ENCODE measurements around the gene COG1. TPM values are rescaled to one million over a fixed set of nuclear protein-coding genes. Genes with fewer than 3 reads are reported as not detected.

The COG1 gene
- total and polyA plus RNA-seq, 2 of the 8 experiments (the other 6 are each of a cell fraction or from before 2014, with no cell fraction given): 11.0 to 19.5 TPM

DNA sequence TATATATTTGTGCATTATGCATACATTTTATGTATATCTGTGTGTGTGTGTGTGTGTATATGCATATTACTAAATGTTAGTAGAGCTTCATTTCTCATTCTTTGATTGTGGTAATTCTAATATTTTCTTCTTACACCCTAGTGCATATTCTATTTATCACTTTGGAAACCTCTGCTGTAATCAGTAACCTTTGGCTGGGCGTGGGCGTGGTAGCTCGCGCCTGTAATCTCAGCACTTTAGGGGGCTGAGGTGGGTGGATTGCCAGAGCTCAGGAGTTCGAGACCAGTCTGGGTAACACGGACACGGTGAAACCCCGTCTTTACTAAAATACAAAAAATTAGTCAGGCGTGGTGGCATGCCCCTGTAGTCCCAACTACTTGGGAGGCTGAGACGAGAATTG lies 41.9 kb downstream of the COG1 start:
- no peak overlapping the region for H4K5ac ChIP-seq (ENCODE audit: insufficient read length, low read depth, low read length)
- H4K20me1 ChIP-seq (replicated peaks in 1 of 2; ENCODE audit: control insufficient read depth in 1 of 2, insufficient read depth in 2 of 2, low read length in 2 of 2): peaks cover 0 to 5% of the 10 kb centered on the region in 2 experiments
- DNase-seq (ENCODE audit: low read depth in 1 of 2, low spot score in 2 of 2): no peak
- H3K27ac ChIP-seq (ENCODE audit: low read depth, low read length): no peak overlapping the region
- no peak overlapping the region for H3K56ac ChIP-seq (replicated peaks; ENCODE audit: insufficient read length, low read depth, low read length)
- H3K4ac ChIP-seq (replicated peaks; ENCODE audit: insufficient read length, low read depth, low read length): no peak overlapping the region
- H2BK120ac ChIP-seq (replicated peaks; ENCODE audit: low read depth, low read length): no peak overlapping the region
- no peak overlapping the region for H3K4me3 ChIP-seq (ENCODE audit: extremely low read depth in 1 of 4, insufficient read depth in 2 of 4, low read depth in 3 of 4, low read length in 4 of 4)
- H3K23ac ChIP-seq (ENCODE audit: insufficient read length): no peak overlapping the region
- ChIA-PET POLR2A (ENCODE audit: partially characterized antibody) (interaction anchor here (0.6 to 0.7 kb wide), 2 partner anchors 8 to 16 kb away, joined by 3 read pairs; no protein-coding TSS in a partner anchor), CTCF (ENCODE audit: partially characterized antibody) (interaction anchor here (0.6 to 2.7 kb wide), 5 partner anchors 11 to 552 kb away, joined by 3 to 12 read pairs (median 5); no protein-coding TSS in a partner anchor)
- no peak overlapping the region for H4K91ac ChIP-seq (replicated peaks; ENCODE audit: insufficient read length, low read length)
- peaks cover 8 to 37% (median 16%) of the 10 kb centered on the region in 4 experiments; a peak in 6 of 8 replicates for H3K36me3 ChIP-seq (ENCODE audit: control insufficient read depth in 2 of 4, insufficient read depth in 4 of 4, low read length in 3 of 4)
- H2AFZ ChIP-seq (ENCODE audit: low read length): no peak overlapping the region
- H3K18ac ChIP-seq (ENCODE audit: extremely low read depth, low read length): no peak overlapping the region
- H3K79me2 ChIP-seq (ENCODE audit: control insufficient read depth in 1 of 2, insufficient read depth in 2 of 2, low read length in 2 of 2): peaks cover 10 to 59% of the 10 kb centered on the region in 2 experiments
- H2BK5ac ChIP-seq (ENCODE audit: low read depth, low read length): no peak overlapping the region
- no peak overlapping the region for H2BK20ac ChIP-seq (ENCODE audit: low read length)
- WGBS, 2 experiments (ENCODE audit: extremely low coverage in 1 of 2, insufficient coverage in 1 of 2, insufficient read length in 1 of 2, insufficient replicate concordance in 2 of 2, low coverage in 1 of 2, low lambda C conversion rate in 2 of 2, missing lambda C conversion rate in 1 of 2): 91% methylated on average over 10 of the region's 10 CpGs; no CpG with 5 or more reads in 1 of the 2 experiments
- no peaks in the 10 kb centered on the region for H3K27me3 ChIP-seq (replicated peaks in 1 of 4; ENCODE audit: control insufficient read depth in 3 of 4, extremely low read depth in 1 of 4, insufficient read depth in 3 of 4, low read length in 3 of 4)
- no peak overlapping the region for H2BK12ac ChIP-seq (ENCODE audit: low read depth, low read length)
- no peak for FAIRE-seq
- peaks cover 4% of the 10 kb centered on the region; the same call in 1 of the 2 replicates for H3K79me1 ChIP-seq (ENCODE audit: low read depth, low read length)
- no peak overlapping the region for H3K14ac ChIP-seq (ENCODE audit: insufficient read length)
- H3K4me2 ChIP-seq (ENCODE audit: insufficient read depth in 1 of 2, low read depth in 2 of 2, low read length in 2 of 2): no peak overlapping the region
- H3K23me2 ChIP-seq (ENCODE audit: low read depth, low read length): peaks cover 6% of the 10 kb centered on the region
- peaks cover 0 to 4% (median 1%) of the 10 kb centered on the region in 4 experiments; a peak in 4 of 7 replicates for H3K4me1 ChIP-seq (replicated peaks in 1 of 4; ENCODE audit: control insufficient read depth in 3 of 4, insufficient read depth in 4 of 4, low read length in 3 of 4)
- H3K9ac ChIP-seq (replicated peaks in 1 of 4; ENCODE audit: extremely low read depth in 1 of 4, low read depth in 3 of 4, low read length in 3 of 4): no peak overlapping the region
- H2AK5ac ChIP-seq (ENCODE audit: low read depth, low read length): no peak overlapping the region
- no peaks in the 10 kb centered on the region for H3K9me3 ChIP-seq (ENCODE audit: insufficient read depth in 2 of 2, low read depth in 1 of 2, low read length in 1 of 2)
- no peak overlapping the region for H2BK15ac ChIP-seq (ENCODE audit: low read length)
- no peak overlapping the region for H4K8ac ChIP-seq (ENCODE audit: extremely low read depth, insufficient read depth, low read length)
- TF ChIP-seq CHD1 (IDR thresholded peaks at IDR 0.05; ENCODE audit: low read depth, low read length): no peak
- no peak for TF ChIP-seq HDAC2 (IDR thresholded peaks at IDR 0.05; ENCODE audit: borderline replicate concordance in 1 of 2, low read depth in 2 of 2, low read length in 2 of 2)
- TF ChIP-seq BRCA1 (IDR thresholded peaks at IDR 0.05; ENCODE audit: low read depth, low read length): no peak
- TF ChIP-seq, protein P1, sequence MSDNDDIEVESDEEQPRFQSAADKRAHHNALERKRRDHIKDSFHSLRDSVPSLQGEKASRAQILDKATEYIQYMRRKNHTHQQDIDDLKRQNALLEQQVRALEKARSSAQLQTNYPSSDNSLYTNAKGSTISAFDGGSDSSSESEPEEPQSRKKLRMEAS (IDR thresholded peaks at IDR 0.05): no peak
- TF ChIP-seq, protein P2, sequence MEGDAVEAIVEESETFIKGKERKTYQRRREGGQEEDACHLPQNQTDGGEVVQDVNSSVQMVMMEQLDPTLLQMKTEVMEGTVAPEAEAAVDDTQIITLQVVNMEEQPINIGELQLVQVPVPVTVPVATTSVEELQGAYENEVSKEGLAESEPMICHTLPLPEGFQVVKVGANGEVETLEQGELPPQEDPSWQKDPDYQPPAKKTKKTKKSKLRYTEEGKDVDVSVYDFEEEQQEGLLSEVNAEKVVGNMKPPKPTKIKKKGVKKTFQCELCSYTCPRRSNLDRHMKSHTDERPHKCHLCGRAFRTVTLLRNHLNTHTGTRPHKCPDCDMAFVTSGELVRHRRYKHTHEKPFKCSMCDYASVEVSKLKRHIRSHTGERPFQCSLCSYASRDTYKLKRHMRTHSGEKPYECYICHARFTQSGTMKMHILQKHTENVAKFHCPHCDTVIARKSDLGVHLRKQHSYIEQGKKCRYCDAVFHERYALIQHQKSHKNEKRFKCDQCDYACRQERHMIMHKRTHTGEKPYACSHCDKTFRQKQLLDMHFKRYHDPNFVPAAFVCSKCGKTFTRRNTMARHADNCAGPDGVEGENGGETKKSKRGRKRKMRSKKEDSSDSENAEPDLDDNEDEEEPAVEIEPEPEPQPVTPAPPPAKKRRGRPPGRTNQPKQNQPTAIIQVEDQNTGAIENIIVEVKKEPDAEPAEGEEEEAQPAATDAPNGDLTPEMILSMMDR (IDR thresholded peaks at IDR 0.05; ENCODE audit: control extremely low read depth in 1 of 3, insufficient read depth in 1 of 3, low read depth in 1 of 3, low read length in 3 of 3): no peak
- TF ChIP-seq FOSL1 (IDR thresholded peaks at IDR 0.05; ENCODE audit: insufficient read depth, low read depth, low read length): no peak
- no peak for TF ChIP-seq EGR1 (IDR thresholded peaks at IDR 0.05; ENCODE audit: borderline replicate concordance, low read depth, low read length)
- no peak for TF ChIP-seq BCL11A (IDR thresholded peaks at IDR 0.05; ENCODE audit: low read depth in 2 of 2, low read length in 2 of 2)
- no peak for TF ChIP-seq PHF8 (conservative IDR thresholded peaks at IDR 0.05; ENCODE audit: low read depth, low read length)
- no peak for TF ChIP-seq TBP (IDR thresholded peaks at IDR 0.05; ENCODE audit: low read depth, low read length)
